NOMO-1 treated with dmso at 0.1 percent for 144 hours (cell line): ENCODE data around the gene CSF1.
"Not testable (repeated sequence)": the region's sequence is repeated elsewhere in the genome, so short reads cannot be mapped to it uniquely, and the experiment has no call there.

Source experiments
- DNase-seq: peaks from one replicate; lab custom pipeline; 2025; ENCODE audit not compliant: unreplicated experiment; lab: John Stamatoyannopoulos, UW

The CSF1 gene

GRCh38 chr1:109917768-109918606 is 7.3 kb downstream of the CSF1 start:
- no peak for DNase-seq

GRCh38 chr1:109918671-109919070 is 8.0 kb downstream of the CSF1 start:
- no peak for DNase-seq

DNA sequence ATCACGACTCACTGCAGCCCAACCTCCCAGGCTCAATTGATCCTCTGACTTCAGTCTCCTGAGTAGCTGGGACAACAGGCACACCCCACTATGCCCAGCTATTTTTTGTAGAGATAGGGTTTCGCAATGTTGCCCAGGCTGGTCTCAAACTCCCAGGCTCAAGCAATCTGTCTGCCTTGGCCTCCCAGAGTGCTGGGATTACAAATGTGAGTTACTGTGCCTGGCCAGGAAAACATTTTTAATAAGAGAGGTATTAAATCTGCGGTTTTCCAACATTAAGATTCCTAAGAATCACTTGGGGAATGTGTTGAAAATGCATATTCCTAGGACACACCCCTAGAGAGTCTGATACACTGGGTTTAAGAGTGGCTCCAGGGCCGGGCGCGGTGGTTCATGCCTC is 8.7 kb downstream of the CSF1 start:
- no peak for DNase-seq

GRCh38 chr1:109920391-109920790 is 9.7 kb downstream of the CSF1 start:
- not testable (repeated sequence) for DNase-seq

DNA sequence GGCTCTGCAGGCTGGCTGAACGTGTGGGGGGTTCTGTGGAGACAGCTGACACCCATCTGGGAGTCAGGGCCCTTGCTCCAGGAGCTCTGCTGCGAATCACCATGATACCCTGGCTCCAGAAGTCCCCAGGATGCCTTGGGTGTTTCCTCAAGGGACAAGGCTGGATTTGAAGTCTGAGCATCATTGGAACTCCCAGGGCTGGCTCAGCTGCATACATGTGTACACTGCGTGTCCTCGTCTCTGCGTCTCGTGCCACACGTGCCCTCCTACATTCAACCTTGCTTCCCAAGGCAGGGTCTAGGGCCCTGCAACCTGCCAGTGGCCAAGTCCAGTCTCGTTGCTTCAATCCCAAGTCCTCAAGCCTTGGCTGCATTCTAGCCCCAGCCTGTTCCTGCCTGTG is 11.7 kb downstream of the CSF1 start:
- DNase-seq, result no peak

DNA sequence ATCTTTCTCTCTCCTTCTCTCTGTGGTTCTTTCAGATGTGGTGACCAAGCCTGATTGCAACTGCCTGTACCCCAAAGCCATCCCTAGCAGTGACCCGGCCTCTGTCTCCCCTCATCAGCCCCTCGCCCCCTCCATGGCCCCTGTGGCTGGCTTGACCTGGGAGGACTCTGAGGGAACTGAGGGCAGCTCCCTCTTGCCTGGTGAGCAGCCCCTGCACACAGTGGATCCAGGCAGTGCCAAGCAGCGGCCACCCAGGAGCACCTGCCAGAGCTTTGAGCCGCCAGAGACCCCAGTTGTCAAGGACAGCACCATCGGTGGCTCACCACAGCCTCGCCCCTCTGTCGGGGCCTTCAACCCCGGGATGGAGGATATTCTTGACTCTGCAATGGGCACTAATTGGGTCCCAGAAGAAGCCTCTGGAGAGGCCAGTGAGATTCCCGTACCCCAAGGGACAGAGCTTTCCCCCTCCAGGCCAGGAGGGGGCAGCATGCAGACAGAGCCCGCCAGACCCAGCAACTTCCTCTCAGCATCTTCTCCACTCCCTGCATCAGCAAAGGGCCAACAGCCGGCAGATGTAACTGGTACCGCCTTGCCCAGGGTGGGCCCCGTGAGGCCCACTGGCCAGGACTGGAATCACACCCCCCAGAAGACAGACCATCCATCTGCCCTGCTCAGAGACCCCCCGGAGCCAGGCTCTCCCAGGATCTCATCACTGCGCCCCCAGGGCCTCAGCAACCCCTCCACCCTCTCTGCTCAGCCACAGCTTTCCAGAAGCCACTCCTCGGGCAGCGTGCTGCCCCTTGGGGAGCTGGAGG is 12.7 kb downstream of the CSF1 start:
- no peak for DNase-seq

GRCh38 chr1:109923946-109924275 is 13.3 kb downstream of the CSF1 start:
- no peak for DNase-seq

DNA sequence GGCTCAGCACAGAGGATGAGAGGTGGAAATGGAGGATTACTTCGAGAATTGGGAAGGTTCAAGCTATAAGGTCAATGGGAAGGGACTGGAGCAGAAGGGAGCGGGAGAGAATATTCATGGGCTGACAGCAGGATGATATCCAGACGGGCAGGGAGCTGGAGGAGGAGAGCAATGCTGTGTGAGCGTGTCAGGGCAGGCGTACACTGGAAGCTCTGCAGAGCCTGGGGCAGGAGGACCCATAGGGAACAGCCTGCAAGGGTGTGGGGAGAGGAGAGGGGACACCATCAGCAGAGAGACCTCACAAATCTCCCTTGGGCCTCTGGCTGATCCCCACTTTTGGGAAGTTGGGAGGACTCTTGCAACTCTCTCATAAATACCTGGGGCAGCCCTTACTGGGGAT is 13.7 kb downstream of the CSF1 start:
- no peak for DNase-seq

DNA sequence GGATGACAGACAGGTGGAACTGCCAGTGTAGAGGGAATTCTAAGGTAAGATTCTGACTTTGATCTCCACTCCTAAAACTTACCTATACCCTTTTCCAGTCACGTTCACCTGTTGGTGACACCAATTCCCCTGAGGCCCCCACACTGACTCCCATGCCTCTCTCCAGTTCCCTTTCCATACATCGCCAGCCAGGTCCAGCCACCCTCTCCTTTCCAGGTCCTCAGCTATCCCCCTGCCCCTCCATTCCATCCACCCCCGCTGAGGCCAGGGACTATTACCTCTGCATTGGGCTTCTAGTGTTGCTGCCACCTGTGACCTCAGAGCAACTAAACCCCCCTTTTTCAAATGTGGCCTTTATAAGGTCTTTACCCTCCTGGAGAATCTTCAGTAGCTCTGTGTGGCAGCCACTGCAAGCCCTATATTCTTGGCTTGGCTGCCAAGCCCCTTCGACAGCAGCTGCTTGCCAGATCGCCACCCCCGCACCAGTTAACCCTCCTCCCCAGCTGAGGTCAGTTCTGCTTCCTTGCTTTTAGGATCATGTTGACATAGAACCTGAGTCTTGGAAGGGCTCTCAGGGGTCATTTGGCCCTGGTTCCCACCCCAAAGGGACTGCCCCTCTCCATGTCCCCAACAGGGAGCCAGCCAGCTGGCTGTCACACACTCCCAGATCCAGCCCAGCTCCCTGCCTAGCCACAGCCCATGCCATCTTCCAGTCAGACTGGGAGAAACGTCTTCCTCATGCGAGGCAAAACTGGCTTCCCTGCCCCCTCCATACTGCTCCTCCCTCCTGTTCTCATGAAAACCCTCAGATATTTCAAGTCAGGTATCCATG is 14.7 kb downstream of the CSF1 start:
- DNase-seq, result no peak

- no peak for DNase-seq
These were observed 16.1 kb downstream of the CSF1 start for GRCh38 chr1:109926662-109927300.

- DNase-seq, result no peak
These were observed 16.7 kb downstream of the CSF1 start for GRCh38 chr1:109927356-109927755.

DNA sequence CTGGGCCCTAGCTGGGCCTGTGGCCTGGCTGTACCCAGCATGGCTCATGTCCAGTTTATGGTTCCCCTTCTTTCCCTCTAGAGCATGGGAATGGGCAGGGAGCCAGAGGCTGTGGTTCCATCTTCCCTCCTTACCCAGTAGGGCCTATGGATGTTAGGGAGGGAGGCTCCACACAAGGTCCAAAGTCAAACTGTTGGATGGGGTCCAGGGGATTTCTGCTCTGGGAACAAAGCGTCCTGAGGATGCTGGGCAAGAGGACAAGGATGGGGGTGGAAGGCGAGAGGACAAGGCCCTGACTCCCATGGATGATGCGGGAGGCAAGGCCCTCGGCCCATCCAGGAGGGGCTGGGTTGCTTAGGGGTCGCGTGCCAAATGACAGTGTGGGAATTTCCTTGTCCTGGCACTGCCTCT is 17.3 kb downstream of the CSF1 start:
- DNase-seq, result no peak

- no peak for DNase-seq
These were observed 18.0 kb downstream of the CSF1 start for GRCh38 chr1:109928591-109929111.

- DNase-seq, result no peak
These were observed 18.5 kb downstream of the CSF1 start for GRCh38 chr1:109929170-109929569.

DNA sequence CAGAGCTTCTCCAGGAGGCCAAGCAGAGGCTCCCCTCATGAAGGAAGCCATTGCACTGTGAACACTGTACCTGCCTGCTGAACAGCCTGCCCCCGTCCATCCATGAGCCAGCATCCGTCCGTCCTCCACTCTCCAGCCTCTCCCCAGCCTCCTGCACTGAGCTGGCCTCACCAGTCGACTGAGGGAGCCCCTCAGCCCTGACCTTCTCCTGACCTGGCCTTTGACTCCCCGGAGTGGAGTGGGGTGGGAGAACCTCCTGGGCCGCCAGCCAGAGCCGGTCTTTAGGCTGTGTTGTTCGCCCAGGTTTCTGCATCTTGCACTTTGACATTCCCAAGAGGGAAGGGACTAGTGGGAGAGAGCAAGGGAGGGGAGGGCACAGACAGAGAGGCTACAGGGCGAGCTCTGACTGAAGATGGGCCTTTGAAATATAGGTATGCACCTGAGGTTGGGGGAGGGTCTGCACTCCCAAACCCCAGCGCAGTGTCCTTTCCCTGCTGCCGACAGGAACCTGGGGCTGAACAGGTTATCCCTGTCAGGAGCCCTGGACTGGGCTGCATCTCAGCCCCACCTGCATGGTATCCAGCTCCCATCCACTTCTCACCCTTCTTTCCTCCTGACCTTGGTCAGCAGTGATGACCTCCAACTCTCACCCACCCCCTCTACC is 19.1 kb downstream of the CSF1 start:
- no peak for DNase-seq

DNA sequence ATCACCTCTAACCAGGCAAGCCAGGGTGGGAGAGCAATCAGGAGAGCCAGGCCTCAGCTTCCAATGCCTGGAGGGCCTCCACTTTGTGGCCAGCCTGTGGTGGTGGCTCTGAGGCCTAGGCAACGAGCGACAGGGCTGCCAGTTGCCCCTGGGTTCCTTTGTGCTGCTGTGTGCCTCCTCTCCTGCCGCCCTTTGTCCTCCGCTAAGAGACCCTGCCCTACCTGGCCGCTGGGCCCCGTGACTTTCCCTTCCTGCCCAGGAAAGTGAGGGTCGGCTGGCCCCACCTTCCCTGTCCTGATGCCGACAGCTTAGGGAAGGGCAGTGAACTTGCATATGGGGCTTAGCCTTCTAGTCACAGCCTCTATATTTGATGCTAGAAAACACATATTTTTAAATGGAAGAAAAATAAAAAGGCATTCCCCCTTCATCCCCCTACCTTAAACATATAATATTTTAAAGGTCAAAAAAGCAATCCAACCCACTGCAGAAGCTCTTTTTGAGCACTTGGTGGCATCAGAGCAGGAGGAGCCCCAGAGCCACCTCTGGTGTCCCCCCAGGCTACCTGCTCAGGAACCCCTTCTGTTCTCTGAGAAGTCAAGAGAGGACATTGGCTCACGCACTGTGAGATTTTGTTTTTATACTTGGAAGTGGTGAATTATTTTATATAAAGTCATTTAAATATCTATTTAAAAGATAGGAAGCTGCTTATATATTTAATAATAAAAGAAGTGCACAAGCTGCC is 19.8 kb downstream of the CSF1 start:
- DNase-seq, result no peak

DNA sequence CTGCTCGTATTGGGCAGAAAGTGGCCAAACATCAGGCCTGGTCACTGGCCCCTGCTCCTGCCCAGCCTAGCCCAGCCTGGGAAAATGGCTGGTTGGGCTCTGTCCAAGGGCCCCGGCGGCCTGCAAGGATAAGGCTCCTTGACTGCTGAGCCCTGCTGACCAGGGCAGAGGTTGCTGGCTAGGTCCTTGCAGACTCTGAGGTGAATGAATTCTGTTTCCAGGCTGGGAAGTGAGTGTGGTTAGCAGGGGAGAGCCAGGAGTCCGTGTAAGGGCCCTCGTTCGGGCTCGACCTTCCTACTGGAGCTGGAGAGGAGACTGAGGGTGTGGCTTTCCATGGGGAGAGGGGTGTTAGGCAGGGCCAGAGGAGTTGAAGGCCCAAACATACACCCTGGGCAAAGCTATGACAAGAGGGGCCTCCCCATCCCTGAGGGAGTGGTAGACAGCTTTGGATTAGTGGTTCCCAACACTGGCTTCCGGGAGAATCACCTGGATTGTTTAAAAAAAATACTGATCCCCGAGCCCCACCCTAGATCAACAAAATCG is 20.6 kb downstream of the CSF1 start:
- DNase-seq, result no peak

- DNase-seq, result no peak
These were observed 21.4 kb downstream of the CSF1 start for GRCh38 chr1:109931911-109932636.

GRCh38 chr1:109932679-109933078 is 22.0 kb downstream of the CSF1 start:
- DNase-seq, result no peak
